ENCODE measurements around the gene PNCK.
A peak's percentile ranks its signal among the peaks of the same experiment; 100 is the strongest.
"Not testable (repeated sequence)": the region's sequence is repeated elsewhere in the genome, so short reads cannot be mapped to it uniquely, and the experiment has no call there.

Gene PNCK

DNA sequence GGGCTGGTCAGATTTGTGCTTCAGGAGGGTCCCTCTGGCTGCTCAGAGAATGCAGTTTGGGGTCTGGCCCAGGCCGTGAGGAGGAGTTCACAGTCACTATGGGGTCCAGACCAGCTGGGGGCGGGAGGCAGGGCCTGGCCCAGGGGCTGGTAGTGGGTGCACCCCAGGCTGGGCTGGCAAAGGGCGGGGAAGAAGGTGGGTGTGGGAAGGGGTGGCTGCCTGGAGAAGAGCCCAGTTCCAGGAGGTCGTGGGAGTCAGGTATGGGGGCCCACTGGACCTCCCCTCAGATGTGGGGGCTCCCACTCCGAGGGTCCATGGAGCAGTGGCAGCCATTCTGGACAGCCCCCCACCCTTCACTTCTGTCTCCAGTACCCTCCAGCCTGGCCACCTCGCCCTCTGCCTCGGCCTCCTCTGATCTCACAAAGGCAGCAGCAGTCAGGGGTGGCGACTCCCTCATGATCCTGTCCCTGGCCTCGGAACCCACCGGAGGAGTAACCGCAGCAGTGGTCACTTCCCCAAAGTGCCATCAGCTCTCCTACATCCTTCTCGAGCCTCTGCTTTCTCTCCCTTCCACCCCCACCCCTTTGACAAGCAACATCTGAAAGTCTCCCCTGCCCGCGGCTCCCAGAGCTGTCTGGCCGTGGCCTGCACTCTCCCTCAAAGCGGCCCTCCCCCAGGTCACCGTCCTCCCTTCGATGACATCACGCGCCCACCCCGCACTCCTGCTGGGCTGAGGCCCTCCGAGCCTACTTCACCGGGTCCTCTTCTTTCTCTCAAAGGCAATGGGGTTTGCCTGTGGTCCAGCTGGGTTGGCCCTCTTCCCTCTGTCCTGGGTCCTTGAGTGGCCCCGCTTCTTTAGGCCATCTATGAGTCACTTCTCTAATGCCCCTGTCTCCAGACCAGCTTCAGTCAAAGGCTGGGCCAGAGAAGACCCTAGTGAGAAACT, 12.4 kb upstream of the PNCK start:
- DNase-seq = no peak

DNA sequence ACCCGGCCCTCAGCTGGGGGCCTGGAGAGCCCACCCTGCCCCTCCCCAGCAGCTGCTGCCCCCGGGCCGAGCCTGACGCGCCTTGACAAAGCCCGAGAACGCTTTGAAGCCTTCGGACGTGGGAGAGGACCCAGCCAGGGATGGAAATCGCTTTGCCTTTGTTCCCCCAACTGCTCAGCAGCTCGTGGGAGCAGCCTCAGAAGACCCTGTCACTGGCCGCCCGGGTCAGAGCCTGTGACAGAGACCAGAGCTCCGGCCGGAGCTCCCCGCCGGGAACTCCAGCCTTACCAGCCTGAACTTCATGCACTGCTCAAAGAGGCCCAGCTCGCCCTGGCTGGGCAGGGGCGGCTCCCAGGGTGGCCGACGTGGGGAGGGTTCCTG, 11.5 kb upstream of the PNCK start:
- no peak for DNase-seq

DNA sequence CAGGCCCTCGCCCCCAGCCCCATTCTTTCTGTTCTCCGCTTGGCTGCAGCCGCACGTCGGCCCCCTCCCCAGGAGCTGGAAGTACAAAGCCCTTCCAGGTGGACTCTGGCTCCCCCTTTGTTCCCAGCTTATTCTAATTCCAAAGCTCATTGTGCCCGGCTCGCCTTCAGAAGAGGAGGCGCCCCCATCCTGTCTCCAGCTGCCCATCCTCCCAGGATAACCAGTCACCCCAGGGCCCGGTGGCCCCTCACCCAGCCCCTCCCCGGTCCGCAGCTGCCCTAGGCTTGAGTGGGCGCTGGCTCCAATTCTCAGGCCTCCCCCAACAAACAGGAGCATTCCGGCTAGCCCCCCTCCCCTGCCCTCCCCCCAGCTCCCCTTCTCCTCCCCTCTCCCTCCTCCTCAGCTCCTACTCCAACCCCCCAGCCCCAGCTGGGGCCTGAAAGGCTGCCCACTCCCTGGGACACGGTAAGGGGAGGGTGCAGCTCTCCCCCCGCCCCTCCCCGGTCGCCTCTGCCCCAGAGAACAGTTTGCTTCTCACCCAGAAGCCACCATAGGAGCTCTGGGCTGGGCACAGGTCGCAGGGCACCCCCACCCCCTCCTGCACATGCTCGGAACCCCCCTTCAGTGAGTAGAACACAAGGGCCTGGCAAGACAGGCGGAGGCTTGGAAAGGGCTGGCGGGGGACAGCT, 11.0 kb upstream of the PNCK start:
- no peak for DNase-seq

DNA sequence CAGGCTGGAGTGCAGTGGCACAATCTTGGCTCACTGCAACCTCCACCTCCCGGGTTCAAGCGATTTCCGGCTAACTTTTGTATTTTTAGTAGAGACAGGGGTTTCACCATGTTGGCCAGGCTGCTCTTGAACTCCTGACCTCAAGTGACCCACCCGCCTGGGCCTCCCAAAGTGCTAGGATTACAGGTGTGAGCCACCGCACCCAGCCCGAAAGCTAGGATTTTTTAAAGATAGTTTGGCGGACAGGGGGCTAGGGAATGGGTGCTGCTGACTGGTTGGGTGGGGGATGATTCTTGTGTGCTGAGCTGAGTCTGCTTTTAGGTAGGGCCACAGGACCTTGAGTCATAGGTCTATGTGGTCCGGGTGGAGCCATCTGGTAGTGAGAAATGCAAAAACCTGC, 9.9 kb upstream of the PNCK start:
- not testable (repeated sequence) for DNase-seq

DNA sequence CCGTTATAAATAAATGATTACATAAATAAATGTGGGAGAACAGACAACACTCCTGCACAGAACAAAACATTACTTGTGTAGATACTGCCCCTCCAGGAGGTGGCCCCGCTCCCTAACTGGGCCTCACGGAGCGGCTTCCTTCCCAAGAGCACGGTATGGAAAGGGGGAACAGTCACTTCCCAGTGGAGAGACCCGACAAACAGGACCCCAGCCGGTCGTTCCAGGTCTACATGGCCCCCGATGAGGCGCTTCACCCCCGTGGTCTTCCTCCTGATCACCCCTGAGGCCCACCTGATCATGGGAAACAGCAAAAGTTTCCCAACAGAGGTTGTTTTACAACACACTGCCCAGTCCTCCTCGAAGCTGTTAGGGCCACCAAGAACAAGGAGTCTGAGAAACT, 7.6 kb upstream of the PNCK start:
- no peak for DNase-seq

DNA sequence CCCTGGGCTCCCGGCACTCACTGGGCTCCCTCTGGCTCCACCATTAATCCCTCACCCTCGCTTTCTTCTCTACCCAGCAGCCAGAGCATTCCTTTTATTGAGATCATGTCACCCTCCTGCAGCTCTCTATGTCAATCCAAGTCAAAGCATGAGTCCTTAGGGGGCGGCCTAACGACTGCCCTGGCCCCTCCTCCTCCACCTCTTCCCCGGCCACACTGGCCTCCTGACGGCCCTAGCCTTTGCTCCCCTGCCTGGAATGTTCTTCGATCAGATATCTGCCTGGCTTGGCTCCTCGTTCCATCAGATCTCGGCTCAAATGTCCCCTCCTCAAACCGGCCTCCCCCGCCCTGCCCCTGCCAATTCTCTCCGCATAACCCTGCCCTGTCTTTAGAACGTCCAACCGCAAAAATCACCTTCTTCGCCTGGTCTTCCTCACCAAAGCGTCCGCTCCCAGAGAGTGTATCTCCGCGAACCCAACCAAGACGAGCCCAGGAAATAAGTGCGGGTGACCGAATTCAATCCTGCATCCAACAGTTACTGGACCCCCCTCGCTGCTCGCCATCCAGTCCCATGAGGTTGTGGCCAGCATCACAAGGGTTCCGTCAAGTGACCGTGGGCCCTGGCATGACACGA, 722 bp upstream of the PNCK start:
- DNase-seq = no peak

DNA sequence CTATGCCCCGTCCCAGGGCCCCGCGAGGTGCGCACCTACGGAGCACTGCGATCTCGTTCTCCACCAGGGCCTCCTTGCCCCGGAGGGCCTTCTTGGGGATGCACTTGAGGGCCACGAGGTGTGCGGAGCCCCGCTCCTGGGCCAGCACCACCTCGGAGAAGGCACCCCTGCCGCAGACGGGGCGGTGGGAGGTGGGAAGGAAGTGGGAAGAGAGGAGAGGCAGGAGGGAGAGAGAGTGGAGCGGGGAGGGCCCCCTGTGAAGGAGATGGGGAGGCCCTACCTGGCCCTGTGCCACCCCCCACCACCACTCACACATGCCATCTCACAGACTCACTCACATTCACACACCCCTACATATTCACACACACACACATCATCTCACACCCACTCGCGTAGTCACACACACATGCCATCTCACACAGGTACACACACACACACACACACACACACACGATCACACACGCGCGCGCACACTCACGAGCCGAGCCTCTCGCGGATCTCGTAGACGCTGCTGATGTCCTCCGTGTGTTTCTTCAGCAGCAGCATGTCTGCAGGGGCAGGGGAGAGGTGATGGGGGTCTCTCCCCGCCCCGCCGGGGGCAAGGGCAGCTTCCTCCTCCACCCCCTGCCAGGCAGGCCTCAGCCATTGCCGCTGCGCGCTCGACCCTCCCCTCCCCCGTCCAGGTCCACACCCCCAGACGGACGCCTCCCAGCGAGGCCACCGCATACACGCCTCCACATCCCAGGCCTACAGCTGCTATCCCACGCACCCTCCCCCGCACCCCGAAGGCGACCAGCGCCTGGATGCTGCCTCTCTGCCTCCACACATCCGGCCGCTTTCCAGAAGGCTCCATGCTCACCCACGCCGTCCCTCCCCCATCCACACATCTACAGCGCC, 834 bp downstream of the PNCK start:
- no peak for DNase-seq

DNA sequence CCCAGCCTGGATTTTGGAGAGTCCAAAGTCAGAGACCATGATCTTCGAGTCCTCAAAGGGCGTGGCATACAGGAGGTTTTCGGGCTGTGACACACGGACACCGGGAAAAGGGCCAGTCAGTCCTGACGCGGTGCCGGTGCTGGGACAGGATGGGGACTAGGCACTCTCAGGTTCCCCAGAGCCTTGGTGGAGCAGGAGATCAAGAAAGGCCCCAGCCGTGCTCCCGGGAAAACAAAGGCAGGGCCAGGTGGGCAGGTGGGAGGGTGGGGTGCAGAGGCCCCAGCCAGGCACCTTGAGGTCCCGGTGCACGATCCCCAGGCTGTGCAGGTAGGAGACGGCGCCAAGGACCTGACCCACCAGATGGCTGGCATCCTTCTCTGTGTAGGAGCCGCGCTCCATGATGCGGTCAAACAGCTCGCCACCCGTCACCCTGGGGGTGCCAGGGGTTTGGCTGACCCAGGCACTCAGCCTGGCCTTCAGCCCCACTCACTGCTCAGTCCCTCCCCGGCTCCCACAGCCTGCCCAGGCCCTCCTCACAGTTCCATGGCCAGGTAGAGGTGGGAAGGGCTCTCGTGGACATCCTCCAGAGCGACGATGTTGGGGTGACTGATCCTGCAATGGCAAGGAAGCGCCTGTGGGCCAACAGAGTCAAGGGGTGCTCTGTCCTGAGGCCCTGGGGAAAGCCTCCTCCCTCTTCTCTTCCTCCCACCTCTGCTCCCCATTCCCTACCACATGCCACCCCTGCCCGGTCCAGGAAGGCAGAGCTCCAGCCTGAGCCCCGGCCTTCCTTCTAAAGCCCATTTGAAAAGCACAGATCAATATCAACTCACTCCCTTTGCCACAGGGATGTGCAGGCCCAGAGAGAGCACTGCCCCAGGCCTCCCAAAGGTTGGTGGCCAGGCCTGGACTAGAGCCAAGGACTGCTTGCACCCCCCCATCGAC, 1.8 kb downstream of the PNCK start:
- no peak for DNase-seq

DNA sequence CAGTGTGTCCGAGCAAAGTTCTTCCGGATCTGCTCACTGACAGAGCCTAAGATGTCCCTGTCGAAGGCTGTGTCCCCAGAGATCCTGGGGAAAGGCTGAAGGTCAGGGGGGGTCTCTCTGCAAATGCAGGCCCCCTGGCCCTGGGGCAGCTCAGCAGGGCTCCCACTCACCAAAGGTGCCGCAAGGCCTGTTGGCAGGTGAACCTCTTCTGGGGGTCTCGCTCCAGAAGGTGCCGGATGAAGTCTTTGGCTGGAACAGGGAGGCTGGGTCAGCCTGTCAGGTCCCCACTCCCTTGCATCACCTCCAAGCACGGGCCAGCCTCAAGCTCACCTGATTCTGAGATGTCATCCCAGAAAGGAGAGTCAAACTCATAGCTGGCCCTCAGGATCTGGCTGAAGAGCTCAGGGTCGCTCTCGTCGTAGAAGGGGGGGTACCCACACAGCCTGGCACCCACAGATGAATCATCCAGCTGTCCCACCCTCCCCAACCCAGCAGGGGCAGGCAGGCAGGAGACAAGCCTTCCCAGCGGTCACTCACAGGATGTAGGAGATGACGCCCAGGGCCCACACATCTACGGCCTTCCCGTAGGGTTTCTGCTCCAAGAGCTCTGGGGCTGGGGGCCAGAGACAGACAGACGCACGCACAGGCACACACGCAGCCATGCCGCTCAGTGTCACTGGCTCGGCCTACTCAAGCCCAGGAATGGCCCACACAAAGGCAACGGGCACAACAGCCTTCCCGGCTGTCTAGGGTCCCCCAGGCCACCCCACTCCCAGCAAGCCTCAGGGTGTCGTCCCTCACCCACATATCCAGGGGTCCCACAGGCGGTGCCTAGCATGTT, 2.6 kb downstream of the PNCK start:
- no peak for DNase-seq

DNA sequence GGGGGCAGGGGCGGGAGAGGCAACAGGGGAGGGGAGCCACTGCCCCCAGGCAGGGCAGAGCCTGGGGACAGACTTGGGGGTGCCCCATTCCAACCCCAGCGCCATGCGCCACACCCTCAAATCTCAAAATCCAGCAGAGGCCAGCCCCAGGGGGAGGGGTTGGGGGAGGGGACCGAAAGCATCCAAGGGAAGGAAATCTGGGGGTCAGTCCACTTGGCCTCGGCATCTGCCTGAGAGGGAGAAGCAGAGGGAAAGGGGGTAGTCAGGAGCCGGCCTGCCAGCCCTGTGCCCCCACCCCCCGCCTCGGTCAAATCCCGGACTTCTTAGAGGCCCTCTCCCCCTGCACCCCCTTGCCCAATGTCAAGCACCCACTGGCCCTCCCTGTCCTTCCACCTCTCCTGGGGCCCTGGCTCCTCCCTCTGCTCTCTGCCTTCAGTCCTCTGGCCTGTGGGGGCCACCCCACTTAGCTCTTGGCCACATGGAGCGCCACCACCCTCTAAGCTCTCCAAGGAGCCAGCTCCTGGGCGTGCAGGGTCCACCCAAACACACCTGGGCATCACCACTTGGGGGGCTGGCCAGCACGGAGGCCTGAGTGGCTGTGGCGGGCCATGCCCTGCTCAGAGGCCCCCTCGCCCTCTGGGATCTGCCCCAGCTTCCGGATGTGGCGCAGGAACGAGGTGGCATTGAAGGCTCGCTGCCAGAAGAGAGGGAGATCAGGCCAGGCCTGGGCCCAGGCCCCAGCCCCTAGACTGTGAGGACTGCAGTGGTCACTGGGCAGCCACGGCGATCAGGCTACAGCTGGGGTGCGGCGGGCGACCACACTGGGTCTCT, 3.5 kb downstream of the PNCK start:
- DNase-seq = no peak

DNA sequence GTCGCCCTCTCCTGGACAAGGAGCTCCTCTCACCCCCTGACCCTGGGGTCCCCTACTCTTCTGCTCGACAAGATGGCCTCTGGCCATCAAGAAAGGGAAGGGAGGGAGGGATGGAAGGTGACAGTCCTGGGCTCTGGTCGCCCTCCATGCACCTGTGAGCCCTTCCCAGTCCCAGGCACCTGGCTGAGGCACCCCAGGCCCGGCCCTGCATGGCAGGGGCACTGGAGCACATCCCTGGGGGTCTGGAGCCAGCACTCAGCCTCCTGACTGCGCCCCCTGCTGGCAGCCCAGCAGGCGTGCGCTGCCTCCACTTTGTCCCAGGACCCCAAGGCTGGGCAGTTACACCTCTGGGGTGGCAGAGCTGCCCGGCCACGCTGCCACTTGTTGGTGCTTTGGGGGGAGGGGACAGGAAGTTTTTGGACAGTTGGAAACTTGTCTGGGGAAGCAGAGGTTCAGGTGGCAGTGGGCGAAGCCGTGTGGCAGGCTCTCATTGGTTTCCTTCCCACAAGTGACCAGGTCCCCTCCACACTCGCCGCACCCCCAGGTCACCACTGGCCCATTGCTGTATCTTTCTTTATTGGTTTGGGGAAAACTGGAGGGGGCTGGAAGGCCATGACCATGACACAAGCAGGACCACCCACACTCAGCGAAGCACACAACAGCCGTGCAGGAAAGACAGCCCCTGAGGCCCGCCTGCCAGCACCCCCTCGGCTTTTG, 4.3 kb downstream of the PNCK start:
- peak; percentile 32 to 39 for DNase-seq

DNA sequence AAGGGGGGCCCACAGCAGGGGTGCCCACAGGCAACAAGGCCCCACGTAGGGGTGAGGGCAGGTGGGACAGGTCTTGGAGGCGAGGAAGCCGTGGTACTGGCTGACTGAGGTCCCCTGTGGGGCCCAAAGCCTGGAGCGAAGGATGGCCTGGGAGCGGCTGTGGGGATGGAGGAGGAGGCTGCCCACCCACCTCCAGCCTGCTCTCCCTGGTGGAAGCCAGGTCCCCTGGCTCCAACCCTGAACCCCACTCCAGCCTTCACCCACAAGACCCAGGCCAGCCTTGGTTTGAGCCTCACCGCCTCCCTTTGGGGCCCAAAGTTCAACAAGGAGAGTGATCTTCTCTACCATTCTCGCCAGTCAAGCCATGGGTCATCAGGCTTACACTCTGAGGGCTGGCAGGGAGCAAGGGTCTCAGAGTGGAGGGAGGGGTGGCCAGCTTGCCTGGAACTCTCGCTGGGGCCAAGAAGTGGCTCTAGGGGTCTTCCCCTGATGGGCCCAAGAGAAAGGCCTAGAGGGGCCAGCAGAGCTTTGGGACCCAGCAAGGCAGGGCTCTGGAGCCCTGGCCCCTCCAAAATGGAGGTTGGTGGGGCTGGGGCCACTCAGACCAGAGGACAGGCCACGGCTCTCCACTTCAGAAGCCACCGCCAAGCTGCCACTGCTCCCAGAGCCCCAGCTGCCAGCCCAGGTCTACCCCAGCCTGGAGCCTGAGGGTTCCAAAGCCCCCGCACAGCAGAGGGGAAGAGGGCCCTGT, 5.0 kb downstream of the PNCK start:
- no peak for DNase-seq

DNA sequence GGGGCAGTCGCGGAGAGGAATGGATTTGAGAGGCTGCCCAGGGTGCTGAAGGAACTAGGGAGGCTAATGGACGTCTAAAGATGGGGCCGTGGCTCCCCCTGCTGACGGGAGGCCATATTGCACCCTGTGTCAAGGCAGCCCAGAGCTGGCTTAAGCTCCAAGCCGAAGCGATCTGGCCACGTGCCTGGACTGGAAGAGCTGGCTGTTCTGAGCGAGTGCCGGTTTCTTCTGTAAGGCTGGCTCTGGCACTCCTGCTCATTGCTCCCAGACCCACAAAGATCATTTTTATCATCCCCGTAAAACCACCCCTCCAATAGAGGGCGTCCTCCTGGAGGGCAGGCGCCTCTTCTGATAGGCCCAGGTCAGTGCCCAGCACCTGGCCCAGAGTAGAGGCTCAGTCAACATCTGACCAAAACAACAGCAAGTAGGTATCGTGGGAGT, 5.6 kb downstream of the PNCK start:
- peak; percentile 70 to 74 for DNase-seq

DNA sequence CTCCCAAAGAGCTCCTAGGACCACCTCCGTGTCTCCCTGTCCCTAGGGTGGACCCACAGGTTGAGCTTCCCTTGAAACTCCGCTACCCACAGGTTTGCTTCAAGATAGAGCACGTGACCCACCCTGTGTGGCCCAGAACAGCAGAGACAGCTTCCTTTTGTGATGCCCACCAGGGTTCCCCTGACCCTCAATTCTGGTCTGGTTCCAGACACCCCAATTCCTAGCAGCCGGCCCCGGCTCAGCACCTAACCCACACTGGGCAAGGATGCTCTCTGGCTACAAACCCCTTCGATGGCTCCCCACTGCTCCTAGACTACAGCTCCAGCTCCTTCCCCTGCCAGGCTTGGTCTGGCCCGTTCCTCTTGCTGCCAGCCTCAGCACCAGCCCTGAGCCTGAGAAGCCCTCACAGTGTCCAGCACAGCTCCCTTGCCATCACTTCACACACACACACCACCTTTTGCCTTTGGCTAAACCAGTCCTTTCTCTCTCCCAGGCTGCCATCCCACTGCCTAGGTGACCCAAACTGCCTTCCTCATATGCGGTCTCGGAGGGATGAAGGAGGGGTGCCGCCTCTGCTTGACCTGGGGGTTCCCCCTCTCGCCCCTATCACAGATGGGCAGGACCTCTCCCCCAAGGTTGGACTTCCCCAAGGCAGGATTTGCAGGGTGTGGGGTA, 6.2 kb downstream of the PNCK start:
- DNase-seq = no peak

DNA sequence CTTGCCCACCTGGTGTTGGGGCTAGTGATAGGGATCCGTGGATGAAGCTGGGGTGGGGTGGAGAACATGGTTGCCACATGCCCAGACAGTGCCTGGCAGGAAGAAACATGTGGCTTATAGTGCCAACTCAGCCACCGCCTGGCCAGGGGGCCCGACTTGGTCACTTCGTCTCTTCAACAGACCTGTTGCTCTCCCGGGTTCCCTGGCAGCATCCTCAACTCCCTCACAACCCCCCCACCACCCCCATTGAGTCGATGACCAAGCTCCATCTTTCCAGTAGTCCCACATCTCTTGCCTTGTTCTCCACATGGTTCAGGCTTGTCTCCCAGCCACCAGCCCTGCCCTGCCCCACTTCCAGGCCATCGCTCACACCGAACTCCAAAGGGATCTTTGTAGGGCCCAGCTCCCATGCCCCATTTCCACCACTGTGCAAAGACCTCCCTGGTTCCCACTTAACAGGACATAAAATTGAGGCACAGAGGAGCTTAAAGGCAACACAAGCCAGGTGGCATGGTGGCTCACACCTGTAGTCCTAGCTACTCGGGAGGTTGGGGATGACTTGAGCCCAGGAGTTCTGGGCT, 7.8 kb downstream of the PNCK start:
- DNase-seq = no peak

DNA sequence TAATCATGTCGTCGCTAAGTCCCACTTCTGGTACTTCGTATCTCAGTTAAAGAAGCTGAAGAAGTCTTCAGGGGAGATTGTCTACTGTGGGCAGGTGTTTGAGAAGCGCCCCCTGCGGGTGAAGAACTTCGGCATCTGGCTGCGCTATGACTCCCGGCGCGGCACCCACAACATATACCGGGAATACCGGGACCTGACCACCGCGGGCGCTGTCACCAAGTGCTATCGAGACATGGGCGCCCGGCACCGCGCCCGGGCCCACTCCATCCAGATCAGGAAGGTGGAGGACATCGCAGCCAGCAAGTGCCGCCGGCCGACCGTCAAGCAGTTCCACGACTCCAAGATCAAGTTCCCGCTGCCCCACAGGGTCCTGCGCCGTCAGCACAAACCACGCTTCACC, 11.3 kb downstream of the PNCK start:
- DNase-seq = peak; percentile 52 to 61

DNA sequence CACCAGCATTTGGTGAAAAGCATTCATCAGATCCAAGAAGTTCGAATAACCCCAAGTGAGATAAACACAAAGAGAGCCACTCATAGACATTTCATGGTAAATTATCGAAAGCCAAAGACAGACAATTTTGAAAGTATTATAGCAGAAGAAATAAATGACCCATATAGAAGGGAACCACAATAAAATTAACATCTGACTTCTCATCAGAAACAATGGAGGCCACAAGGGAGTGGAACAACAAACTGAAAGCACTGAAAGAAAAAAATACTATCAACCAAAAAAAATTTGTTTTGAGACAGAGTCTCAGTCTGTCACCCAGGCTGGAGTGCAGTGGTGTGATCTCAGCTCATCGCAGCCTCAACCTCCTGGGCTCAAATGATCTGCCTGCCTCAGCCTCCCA, 14.3 kb downstream of the PNCK start:
- no peak for DNase-seq

Measured in CD4-positive, alpha-beta T cell treated with Interleukin-1 beta for 1 hour (primary cell).